ENCODE measurements around the gene RAB15.

Gene RAB15

GRCh38 chr14:64971943-64972791 is at the start of gene RAB15:
RAB15 (minus strand) TSS chr14:64972336; CDS start chr14:64972076, 260 bp downstream.
- no peak for TF ChIP-seq CTCF (IDR thresholded peaks at IDR 0.05; ENCODE audit: low read depth, low read length, missing control alignments)
- peak within 1 kb of the TSS; percentile 71 for H3K4me3 ChIP-seq (ENCODE audit: low read depth, low read length)
- in situ Hi-C loops (cut with HindIII; ENCODE audit: low sequenced_read_pairs): no loop called here
- DNase-seq (ENCODE audit: low read depth): no peak

- peak; percentile 79 for DNase-seq (ENCODE audit: low read depth)
- peak; percentile 83 for TF ChIP-seq CTCF (IDR thresholded peaks at IDR 0.05; ENCODE audit: low read depth, low read length, missing control alignments)
- in situ Hi-C loops (cut with HindIII; ENCODE audit: low sequenced_read_pairs): no loop called here
- H3K4me3 ChIP-seq (ENCODE audit: low read depth, low read length): no peak overlapping the region
Observed at GRCh38 chr14:65019944-65020566, 47.9 kb upstream of the RAB15 start.

- TF ChIP-seq CTCF (IDR thresholded peaks at IDR 0.05; ENCODE audit: low read depth, low read length, missing control alignments): no peak
- in situ Hi-C loops (cut with HindIII; ENCODE audit: low sequenced_read_pairs): no loop called here
Observed at GRCh38 chr14:65016471-65016870, 44.3 kb upstream of the RAB15 start.

GRCh38 chr14:65015391-65015790 is 43.3 kb upstream of the RAB15 start:
- H3K4me3 ChIP-seq (ENCODE audit: low read depth, low read length): no peak overlapping the region
- in situ Hi-C loops (cut with HindIII; ENCODE audit: low sequenced_read_pairs): no loop called here
- no peak for TF ChIP-seq CTCF (IDR thresholded peaks at IDR 0.05; ENCODE audit: low read depth, low read length, missing control alignments)
- no peak for DNase-seq (ENCODE audit: low read depth)

More at GRCh38 chr14:65016471-65016870, 44.3 kb upstream of the RAB15 start:
- no peak for DNase-seq (ENCODE audit: low read depth)
- H3K4me3 ChIP-seq (ENCODE audit: low read depth, low read length): no peak overlapping the region

GRCh38 chr14:65012353-65012752 is 40.2 kb upstream of the RAB15 start:
- no peak for DNase-seq (ENCODE audit: low read depth)
- in situ Hi-C loops (cut with HindIII; ENCODE audit: low sequenced_read_pairs): no loop called here
- no peak for TF ChIP-seq CTCF (IDR thresholded peaks at IDR 0.05; ENCODE audit: low read depth, low read length, missing control alignments)
- H3K4me3 ChIP-seq (ENCODE audit: low read depth, low read length): no peak overlapping the region

- in situ Hi-C loops (cut with HindIII; ENCODE audit: low sequenced_read_pairs): no loop called here
- H3K4me3 ChIP-seq (ENCODE audit: low read depth, low read length): no peak overlapping the region
- TF ChIP-seq CTCF (IDR thresholded peaks at IDR 0.05; ENCODE audit: low read depth, low read length, missing control alignments): no peak
- DNase-seq (ENCODE audit: low read depth): no peak
Observed at GRCh38 chr14:65011538-65011937, 39.4 kb upstream of the RAB15 start.
